Keratinocyte (primary cell): ENCODE measurements around the gene IQCE.

ENCODE experiments used
- CTCF ChIP-seq, 3 experiments: IDR thresholded peaks in 1 of 3; conservative IDR thresholded peaks in 1 of 3; optimal IDR thresholded peaks in 1 of 3; 2 replicates in 2 of 3; 3 replicates in 1 of 3; pipeline versions ENCODE3 to v1.5.1; 2011; ENCODE audit warnings: low read length in 3 of 3, mild to moderate bottlenecking in 3 of 3, moderate library complexity in 2 of 3, control low read depth in 1 of 3, inconsistent platforms in 1 of 3; ENCODE audit not compliant: insufficient read depth in 2 of 3; ENCODE audit errors: extremely low read depth in 1 of 3
- EZH2 ChIP-seq: IDR thresholded peaks from one replicate; pipeline ENCODE4 v1.6.1; 2012; ENCODE audit warnings: inconsistent platforms, mild to moderate bottlenecking, low read length, moderate library complexity

GRCh38 chr7:2537981-2538851, 20.6 kb upstream of the IQCE start:
- no peak for TF ChIP-seq EZH2
- TF ChIP-seq CTCF (optimal IDR thresholded peaks at IDR 0.05 in 1 of 3, IDR thresholded peaks at IDR 0.05 in 1 of 3, conservative IDR thresholded peaks at IDR 0.05 in 1 of 3; ENCODE audit: extremely low read depth in 1 of 3, insufficient read depth in 2 of 3, low read length in 3 of 3) = no peak
